H1 (cell line): Measurements from ENCODE around the gene USB1. TPM values are rescaled to one million over a fixed set of nuclear protein-coding genes. Genes with fewer than 3 reads are reported as not detected.

Experiments used
- CTCF ChIA-PET: fragments of 300-600 bp; sonication (Branson Sonifier 250); formaldehyde crosslinking; loops from one replicate; lab custom pipeline; 2021; ENCODE audit not compliant: partially characterized antibody; lab: Charles Lee
- POLR2A ChIA-PET: fragments of 300-600 bp; sonication (Branson Sonifier 250); formaldehyde crosslinking; loops from one replicate; lab custom pipeline; 2021; ENCODE audit warnings: inconsistent platforms; ENCODE audit not compliant: partially characterized antibody; lab: Charles Lee
- DNase-seq, 2 experiments: peaks; one replicate each; pipeline versions ENCODE4 v3.0.0 to v3.0.0-alpha.2; 2010 to 2022; ENCODE audit warnings: low spot score in 2 of 2, low read depth in 1 of 2, mixed read lengths in 1 of 2
- FAIRE-seq: peaks from 2 replicates; lab custom pipeline; 2011; peaks lifted over from hg19 to GRCh38; lab: Jason Lieb, UNC
- H2AFZ ChIP-seq: 2 replicates; pipeline ENCODE4 v1.8.1; 2012; ENCODE audit warnings: low read length, inconsistent platforms
- H2AK5ac ChIP-seq: 2 replicates; pipeline ENCODE4 v1.6.1; 2013; ENCODE audit warnings: low read depth, low read length
- H2BK120ac ChIP-seq: replicated peaks from 2 replicates; pipeline ENCODE3; 2013; ENCODE audit warnings: low read depth, low read length, inconsistent platforms
- H2BK12ac ChIP-seq: 2 replicates; pipeline ENCODE4 v1.6.1; 2013; ENCODE audit warnings: low read depth, low read length
- H2BK15ac ChIP-seq: 2 replicates; pipeline ENCODE4 v1.6.1; 2013; ENCODE audit warnings: low read length
- H2BK20ac ChIP-seq: 2 replicates; pipeline ENCODE4 v1.6.1; 2013; ENCODE audit warnings: low read length
- H2BK5ac ChIP-seq: 2 replicates; pipeline ENCODE4 v1.6.1; 2013; ENCODE audit warnings: low read depth, low read length
- H3K14ac ChIP-seq: 2 replicates; pipeline ENCODE4 v1.6.1; 2013; ENCODE audit warnings: inconsistent platforms; ENCODE audit not compliant: insufficient read length
- H3K18ac ChIP-seq: 2 replicates; pipeline ENCODE4 v1.6.1; 2013; ENCODE audit warnings: low read length; ENCODE audit errors: extremely low read depth
- H3K23ac ChIP-seq: 2 replicates; pipeline ENCODE4 v1.6.1; 2013; ENCODE audit warnings: inconsistent platforms; ENCODE audit not compliant: insufficient read length
- H3K23me2 ChIP-seq: 2 replicates; pipeline ENCODE4 v1.6.1; 2013; ENCODE audit warnings: low read depth, low read length
- H3K27ac ChIP-seq: 2 replicates; pipeline ENCODE4 v1.6.1; 2011; ENCODE audit warnings: low read depth, low read length, inconsistent platforms
- H3K27me3 ChIP-seq, 4 experiments: replicated peaks in 1 of 4; 1 replicate in 1 of 4; 2 replicates in 3 of 4; pipeline versions ENCODE4 v1.6.1 to v1.8.1; 2011 to 2013; ENCODE audit warnings: low read length in 3 of 4, mild to moderate bottlenecking in 3 of 4, inconsistent platforms in 2 of 4, mixed read lengths in 2 of 4, moderate library complexity in 1 of 4; ENCODE audit not compliant: control insufficient read depth in 3 of 4, insufficient read depth in 3 of 4; ENCODE audit errors: extremely low read depth in 1 of 4
- H3K36me3 ChIP-seq, 4 experiments: 2 replicates each; pipeline versions ENCODE4 v1.6.1 to v1.8.1; 2011 to 2013; ENCODE audit warnings: mild to moderate bottlenecking in 4 of 4, low read length in 3 of 4, moderate library complexity in 2 of 4, control low read depth in 1 of 4, inconsistent platforms in 1 of 4; ENCODE audit not compliant: insufficient read depth in 4 of 4, control insufficient read depth in 2 of 4
- H3K4ac ChIP-seq: replicated peaks from 2 replicates; pipeline ENCODE3; 2013; ENCODE audit warnings: low read length, low read depth, mixed read lengths, inconsistent platforms; ENCODE audit not compliant: insufficient read length
- H3K4me1 ChIP-seq, 4 experiments: replicated peaks in 1 of 4; 1 replicate in 1 of 4; 2 replicates in 3 of 4; pipeline versions ENCODE4 v1.6.1 to v1.8.1; 2011 to 2013; ENCODE audit warnings: low read length in 3 of 4, inconsistent platforms in 2 of 4, mixed read lengths in 1 of 4; ENCODE audit not compliant: insufficient read depth in 4 of 4, control insufficient read depth in 3 of 4
- H3K4me2 ChIP-seq, 2 experiments: 2 replicates each; pipeline versions ENCODE4 v1.6.1 to v1.8.1; 2011 to 2013; ENCODE audit warnings: low read depth in 2 of 2, low read length in 2 of 2, control low read depth in 1 of 2, inconsistent platforms in 1 of 2, mild to moderate bottlenecking in 1 of 2; ENCODE audit not compliant: insufficient read depth in 1 of 2
- H3K4me3 ChIP-seq, 4 experiments: fragments of 200-600, 300-600 bp in 1 of 4; sonication (generic), shearing (Covaris generic), sonication (Bioruptor Twin) in 1 of 4; 2 replicates each; pipeline versions ENCODE4 v1.5.1 to v1.8.1; 2011 to 2016; ENCODE audit warnings: low read length in 4 of 4, low read depth in 3 of 4, control low read depth in 2 of 4, inconsistent platforms in 2 of 4, mild to moderate bottlenecking in 2 of 4, mixed read lengths in 1 of 4, moderate library complexity in 1 of 4; ENCODE audit not compliant: insufficient read depth in 2 of 4; ENCODE audit errors: extremely low read depth in 1 of 4
- H3K56ac ChIP-seq: replicated peaks from 2 replicates; pipeline ENCODE3; 2013; ENCODE audit warnings: low read depth, mild to moderate bottlenecking, mixed read lengths, low read length, inconsistent platforms; ENCODE audit not compliant: insufficient read length
- H3K79me1 ChIP-seq: 2 replicates; pipeline ENCODE4 v1.6.1; 2013; ENCODE audit warnings: low read depth, low read length, control low read depth
- H3K79me2 ChIP-seq, 2 experiments: 2 replicates each; pipeline versions ENCODE4 v1.6.1 to v1.8.1; 2012 to 2013; ENCODE audit warnings: low read length in 2 of 2, mild to moderate bottlenecking in 2 of 2, inconsistent platforms in 1 of 2; ENCODE audit not compliant: insufficient read depth in 2 of 2, control insufficient read depth in 1 of 2
- H3K9ac ChIP-seq, 4 experiments: replicated peaks in 1 of 4; 1 replicate in 1 of 4; 2 replicates in 3 of 4; pipeline versions ENCODE4 v1.6.1 to v1.8.1; 2011 to 2013; ENCODE audit warnings: low read depth in 3 of 4, low read length in 3 of 4, control low read depth in 2 of 4, mild to moderate bottlenecking in 2 of 4, moderate library complexity in 2 of 4, inconsistent platforms in 1 of 4; ENCODE audit errors: extremely low read depth in 1 of 4
- H3K9me3 ChIP-seq, 2 experiments: 2 replicates each; pipeline versions ENCODE4 v1.6.1 to v1.8.1; 2012 to 2013; ENCODE audit warnings: mild to moderate bottlenecking in 2 of 2, moderate library complexity in 2 of 2, control low read depth in 1 of 2, inconsistent platforms in 1 of 2, low read depth in 1 of 2, low read length in 1 of 2, mixed read lengths in 1 of 2; ENCODE audit not compliant: insufficient read depth in 2 of 2
- H4K20me1 ChIP-seq, 2 experiments: replicated peaks in 1 of 2; 2 replicates each; pipeline versions ENCODE3 to v1.8.1; 2011 to 2013; ENCODE audit warnings: inconsistent platforms in 2 of 2, low read length in 2 of 2, mild to moderate bottlenecking in 1 of 2; ENCODE audit not compliant: insufficient read depth in 2 of 2, control insufficient read depth in 1 of 2
- H4K5ac ChIP-seq: 2 replicates; pipeline ENCODE4 v1.6.1; 2013; ENCODE audit warnings: low read length, low read depth, mixed read lengths, inconsistent platforms; ENCODE audit not compliant: insufficient read length
- H4K8ac ChIP-seq: 2 replicates; pipeline ENCODE4 v1.8.0; 2013; ENCODE audit warnings: mild to moderate bottlenecking, moderate library complexity, low read length, inconsistent platforms; ENCODE audit not compliant: insufficient read depth; ENCODE audit errors: extremely low read depth
- H4K91ac ChIP-seq: replicated peaks from 2 replicates; pipeline ENCODE3; 2013; ENCODE audit warnings: low read length, mixed read lengths, inconsistent platforms; ENCODE audit not compliant: insufficient read length
- JUN ChIP-seq: IDR thresholded peaks from 2 replicates; pipeline ENCODE4 v1.6.1; 2011; ENCODE audit warnings: low read depth, mild to moderate bottlenecking, improper control_type of control experiment, low read length
- JUND ChIP-seq: IDR thresholded peaks from 2 replicates; pipeline ENCODE4 v1.6.1; 2011; ENCODE audit warnings: mild to moderate bottlenecking, improper control_type of control experiment, low read length
- KDM4A ChIP-seq: IDR thresholded peaks from one replicate; pipeline ENCODE4 v1.7.1; 2012; ENCODE audit warnings: low read depth, mild to moderate bottlenecking, moderate library complexity, low read length, inconsistent platforms; ENCODE audit not compliant: severe bottlenecking
- RBBP5 ChIP-seq: IDR thresholded peaks from 2 replicates; pipeline ENCODE4 v1.7.1; 2012; ENCODE audit warnings: low read depth, mild to moderate bottlenecking, inconsistent platforms, low read length, moderate library complexity, borderline replicate concordance
- RXRA ChIP-seq: IDR thresholded peaks from 2 replicates; pipeline ENCODE4 v1.6.1; 2011; ENCODE audit warnings: low read depth, mild to moderate bottlenecking, low read length, moderate library complexity; ENCODE audit not compliant: insufficient read depth
- WGBS, 2 experiments: shearing (Covaris generic) in 1 of 2; methylation state at CpG; one replicate each; pipeline versions ENCODE4 v1.1.6 to v1.1.7; 2013 to 2015; ENCODE audit warnings: low lambda C conversion rate in 2 of 2, mixed read lengths in 2 of 2, inconsistent platforms in 1 of 2, low coverage in 1 of 2, missing lambda C conversion rate in 1 of 2; ENCODE audit not compliant: insufficient replicate concordance in 2 of 2, insufficient coverage in 1 of 2, insufficient read length in 1 of 2; ENCODE audit errors: extremely low coverage in 1 of 2, missing lambda C conversion rate in 1 of 2; 5-methylcytosine and 5-hydroxymethylcytosine counted together
- polyA plus RNA-seq, 7 experiments: library from polyadenylated mRNA; depleted of rRNA in 3 of 7; stranded (reverse) in 5 of 7; unstranded in 2 of 7; fragments of >200 nt in 5 of 7; fragments of 200-250 nt in 2 of 7; gene quantifications; 1 replicate in 5 of 7; 2 replicates in 1 of 7; 4 replicates in 1 of 7; pipeline versions ENCODE4 v1.2.1 to v1.2.3, GENCODE V29; 2011 to 2013; ENCODE audit warnings: missing spikeins in 2 of 7, mixed read lengths in 2 of 7
- total RNA-seq: library from RNA; stranded (reverse); fragmentation: NEBNext Ultra II Directional; extraction: Animal tissue kit (Norgen Biotek cat#: 25700); gene quantifications from 2 replicates; pipeline ENCODE4 v1.2.1, GENCODE V29; 2021

USB1 gene
- total and polyA plus RNA-seq, 2 of the 8 experiments (the other 6 are each of a cell fraction or from before 2014, with no cell fraction given): 65.4 to 75.9 TPM

- Histone ChIP-seq H2BK20ac (no peak overlapping the region), H3K9me3 (no peaks in the 10 kb centered on the region), H4K91ac (no peak overlapping the region), H3K27me3 (peaks cover 0 to 3% (median 0%) of the 10 kb centered on the region in 4 experiments; a peak in 2 of 7 replicates), H2AK5ac (no peak overlapping the region), H3K4ac (no peak overlapping the region), H3K4me2 (no peak overlapping the region), H2AFZ (no peak overlapping the region), H2BK120ac (no peak overlapping the region), H2BK15ac (no peak overlapping the region), H3K18ac (no peak overlapping the region), H3K56ac (no peak overlapping the region), H3K79me1 (no peaks in the 10 kb centered on the region), H3K4me3 (no peak overlapping the region), H3K9ac (no peak overlapping the region), H3K23me2 (peaks cover 7% of the 10 kb centered on the region), H3K79me2 (no peaks in the 10 kb centered on the region), H3K23ac (no peak overlapping the region), H4K8ac (no peak overlapping the region), H3K36me3 (peaks cover 0 to 12% (median 3%) of the 10 kb centered on the region in 4 experiments; a peak in 4 of 8 replicates), H2BK5ac (no peak overlapping the region), H3K14ac (no peak overlapping the region), H4K5ac (no peak overlapping the region), H4K20me1 (peaks cover 0 to 7% of the 10 kb centered on the region in 2 experiments), H3K4me1 (peaks cover 5 to 14% (median 9%) of the 10 kb centered on the region in 4 experiments; a peak in 6 of 7 replicates), H3K27ac (no peak overlapping the region), H2BK12ac (no peak overlapping the region)
- DNase-seq (no peak), FAIRE-seq (no peak)
- POLR2A ChIA-PET: interaction anchor here (0.6 to 1.5 kb wide), 3 partner anchors 9 to 131 kb away, joined by 4 to 6 read pairs (median 5); no protein-coding TSS in a partner anchor
- 95% methylated on average over 35 of the region's 35 CpGs; no CpG with 5 or more reads in 1 of the 2 experiments for WGBS, 2 experiments
- no peak for TF ChIP-seq JUND
- TF ChIP-seq JUN: no peak
- TF ChIP-seq RBBP5: no peak
- TF ChIP-seq RXRA: no peak
- TF ChIP-seq KDM4A: no peak
- CTCF ChIA-PET: interaction anchor here (0.9 to 26.3 kb wide), 5 partner anchors 11 to 202 kb away, joined by 3 to 305 read pairs (median 3); no protein-coding TSS in a partner anchor
These were observed 4.1 kb upstream of the USB1 start for GRCh38 chr16:57997176-57997527.
